T-cell (primary cell): ENCODE data around the gene BAIAP2. TPM values are rescaled to one million over a fixed set of nuclear protein-coding genes. Genes with fewer than 3 reads are reported as not detected.
"Not testable (repeated sequence)": the region's sequence is repeated elsewhere in the genome, so short reads cannot be mapped to it uniquely, and the experiment has no call there.

Experiments used
- ATAC-seq, 4 experiments: fragments of 200-7000 bp in 3 of 4; fragments of 150-1000 bp in 1 of 4; cut with Tn5 transposase; replicated peaks in 1 of 4; 1 replicate in 3 of 4; 2 replicates in 1 of 4; pipeline ENCODE4 v1.10.0; 2021; ENCODE audit warnings: moderate library complexity in 3 of 4, mild to moderate bottlenecking in 2 of 4, moderate number of reproducible peaks in 1 of 4
- CTCF ChIA-PET, 2 donors: fragments of 300-600 bp; sonication (Branson Sonifier 250); formaldehyde crosslinking; loops; one replicate each; lab custom pipeline; 2022; ENCODE audit warnings: antibody characterized with exemption in 2 of 2; lab: Charles Lee
- POLR2A ChIA-PET, 2 donors: fragments of 300-600 bp; sonication (Branson Sonifier 250); formaldehyde crosslinking; loops; one replicate each; lab custom pipeline; 2022; ENCODE audit warnings: antibody characterized with exemption in 2 of 2; lab: Charles Lee
- DNase-seq, 35 experiments: peaks; one replicate each; pipeline versions ENCODE4 v3.0.0 to v3.0.0-alpha.2; 2013 to 2023
- H3K27ac ChIP-seq: one replicate; pipeline ENCODE4 v1.5.1; 2013; ENCODE audit warnings: low read length
- H3K27me3 ChIP-seq, 2 experiments: replicated peaks in 1 of 2; 1 replicate in 1 of 2; 2 replicates in 1 of 2; pipeline versions ENCODE4 v1.6.1 to v1.7.0; 2013; ENCODE audit warnings: low read length in 1 of 2, mixed read lengths in 1 of 2; ENCODE audit not compliant: control insufficient read depth in 2 of 2, insufficient read depth in 2 of 2; ENCODE audit errors: extremely low read depth in 1 of 2
- H3K36me3 ChIP-seq, 2 donors: 1 replicate in 1 of 2; 2 replicates in 1 of 2; pipeline versions ENCODE4 v1.6.1 to v1.7.0; 2013; ENCODE audit warnings: low read length in 1 of 2; ENCODE audit not compliant: control insufficient read depth in 2 of 2, insufficient read depth in 1 of 2; ENCODE audit errors: extremely low read depth in 1 of 2
- H3K4me1 ChIP-seq, 2 experiments: 1 replicate in 1 of 2; 2 replicates in 1 of 2; pipeline versions ENCODE4 v1.6.1 to v1.7.0; 2013; ENCODE audit warnings: low read length in 2 of 2, mixed read lengths in 1 of 2; ENCODE audit not compliant: insufficient read depth in 2 of 2, control insufficient read depth in 1 of 2; ENCODE audit errors: extremely low read depth in 1 of 2
- H3K4me3 ChIP-seq, 2 donors: 1 replicate in 1 of 2; 2 replicates in 1 of 2; pipeline versions ENCODE4 v1.5.1 to v1.7.0; 2013; ENCODE audit warnings: mild to moderate bottlenecking in 2 of 2, low read length in 1 of 2, moderate library complexity in 1 of 2; ENCODE audit not compliant: control insufficient read depth in 1 of 2; ENCODE audit errors: extremely low read depth in 1 of 2
- H3K9me3 ChIP-seq: 2 replicates; pipeline ENCODE4 v1.7.0; 2013
- H3K27ac Mint-ChIP-seq, 2 donors: one replicate each; pipeline ENCODE4 v1.8.0; 2020 to 2021; ENCODE audit warnings: mild to moderate bottlenecking in 2 of 2, mixed read lengths in 2 of 2
- H3K27me3 Mint-ChIP-seq, 2 donors: one replicate each; pipeline ENCODE4 v1.8.0; 2021 to 2022; ENCODE audit warnings: mixed read lengths in 2 of 2
- H3K36me3 Mint-ChIP-seq: one replicate; pipeline ENCODE4 v1.8.0; 2021; ENCODE audit warnings: mixed read lengths
- H3K4me1 Mint-ChIP-seq, 3 donors: one replicate each; pipeline ENCODE4 v1.8.0; 2020 to 2022; ENCODE audit warnings: mixed read lengths in 3 of 3, mild to moderate bottlenecking in 1 of 3
- H3K4me3 Mint-ChIP-seq, 3 donors: one replicate each; pipeline ENCODE4 v1.8.0; 2020 to 2022; ENCODE audit warnings: mild to moderate bottlenecking in 3 of 3, mixed read lengths in 3 of 3, moderate library complexity in 3 of 3
- H3K9me3 Mint-ChIP-seq, 3 donors: one replicate each; pipeline ENCODE4 v1.8.0; 2020 to 2022; ENCODE audit warnings: mixed read lengths in 3 of 3
- WGBS: methylation state at CpG from one replicate; pipeline ENCODE4 v1.1.5; 2013; ENCODE audit warnings: missing lambda C conversion rate; ENCODE audit not compliant: insufficient coverage; 5-methylcytosine and 5-hydroxymethylcytosine counted together
- total RNA-seq, 35 experiments: library from RNA in 6 of 35; stranded (reverse) in 6 of 35; fragments of 120-200 nt in 1 of 35; gene quantifications; one replicate each; pipeline versions ENCODE4 v1.2.1 to v1.2.4 and lab custom pipeline; 2013 to 2026

Gene BAIAP2
- total RNA-seq, 5 donors from 2014 or later (not counting 1 experiment from before 2014, with no cell fraction given) = 6.3 to 12.0 (median 10.1) TPM

- Histone ChIP-seq H3K36me3 (no peaks in the 10 kb centered on the region), H3K4me3 (no peak overlapping the region), H3K9me3 (no peaks in the 10 kb centered on the region), H3K27me3 (peaks cover 0 to 76% of the 10 kb centered on the region in 2 experiments), H3K27ac (no peak overlapping the region), H3K4me1 (peaks cover 0 to 13% of the 10 kb centered on the region in 2 experiments)
- WGBS = 19% methylated on average over 12 of the region's 12 CpGs
- CTCF ChIA-PET = no interaction called here
- Mint-ChIP-seq H3K4me3 (no peak overlapping the region), H3K27ac (no peak overlapping the region), H3K36me3 (no peaks in the 10 kb centered on the region), H3K27me3 (peaks cover 10 to 22% of the 10 kb centered on the region in 2 donors), H3K4me1 (peaks cover 7 to 12% (median 9%) of the 10 kb centered on the region in 3 donors), H3K9me3 (peaks cover 0 to 2% (median 0%) of the 10 kb centered on the region in 3 donors)
- ATAC-seq = no peak
- POLR2A ChIA-PET = interaction anchor here in 1 of 2 donors (0.7 kb wide), 1 partner anchor 9 kb away, joined by 6 read pairs; no protein-coding TSS in a partner anchor
- DNase-seq = no peak
Observed at GRCh38 chr17:81028506-81028858, 6.5 kb upstream of the BAIAP2 start.

GRCh38 chr17:81029859-81030258 is 5.1 kb upstream of the BAIAP2 start:
- H3K36me3 ChIP-seq = no peaks in the 10 kb centered on the region
- Mint-ChIP-seq H3K27me3 (peaks cover 10 to 26% of the 10 kb centered on the region in 2 donors), H3K4me1 (peaks cover 10 to 15% (median 13%) of the 10 kb centered on the region in 3 donors), H3K27ac (no peak overlapping the region), H3K4me3 (no peak overlapping the region), H3K9me3 (peaks cover 0 to 2% (median 0%) of the 10 kb centered on the region in 3 donors), H3K36me3 (no peaks in the 10 kb centered on the region)
- H3K9me3 ChIP-seq = no peaks in the 10 kb centered on the region
- 86% methylated on average over 9 of the region's 11 CpGs for WGBS
- CTCF ChIA-PET = no interaction called here
- POLR2A ChIA-PET = no interaction called here
- H3K4me3 ChIP-seq = no peak overlapping the region
- ATAC-seq (no peak), DNase-seq (no peak)
- H3K27ac ChIP-seq = no peak overlapping the region
- H3K27me3 ChIP-seq = peaks cover 0 to 80% of the 10 kb centered on the region in 2 experiments
- peaks cover 6 to 15% of the 10 kb centered on the region in 2 experiments for H3K4me1 ChIP-seq

- H3K9me3 ChIP-seq, H3K36me3 ChIP-seq, ATAC-seq, H3K4me3 Mint-ChIP-seq, POLR2A ChIA-PET, H3K27ac Mint-ChIP-seq, H3K27ac ChIP-seq, H3K9me3 Mint-ChIP-seq, CTCF ChIA-PET, H3K4me3 ChIP-seq, DNase-seq, H3K36me3 Mint-ChIP-seq: not testable (repeated sequence)
- H3K27me3 Mint-ChIP-seq = peaks cover 10 to 26% of the 10 kb centered on the region in 2 donors
- H3K4me1 ChIP-seq = peaks cover 6 to 15% of the 10 kb centered on the region in 2 experiments
- H3K27me3 ChIP-seq = peaks cover 0 to 76% of the 10 kb centered on the region in 2 experiments
- peaks cover 10 to 15% (median 14%) of the 10 kb centered on the region in 3 donors for H3K4me1 Mint-ChIP-seq
- WGBS = 90% methylated on average over 7 of the region's 9 CpGs
Observed at GRCh38 chr17:81030312-81030711, 4.6 kb upstream of the BAIAP2 start.

- Histone ChIP-seq H3K36me3 (no peaks in the 10 kb centered on the region), H3K27ac (no peak overlapping the region), H3K4me3 (no peak overlapping the region), H3K27me3 (peaks cover 0 to 76% of the 10 kb centered on the region in 2 experiments), H3K4me1 (peaks cover 6 to 19% of the 10 kb centered on the region in 2 experiments), H3K9me3 (no peaks in the 10 kb centered on the region)
- no peaks in the 10 kb centered on the region for H3K36me3 Mint-ChIP-seq
- WGBS = 76% methylated on average over 32 of the region's 32 CpGs
- H3K27ac Mint-ChIP-seq = no peak overlapping the region
- DNase-seq (no peak), ATAC-seq (no peak)
- no peak overlapping the region for H3K4me3 Mint-ChIP-seq
- CTCF ChIA-PET = no interaction called here
- H3K4me1 Mint-ChIP-seq = peaks cover 13 to 18% (median 18%) of the 10 kb centered on the region in 3 donors
- peaks cover 0 to 2% (median 0%) of the 10 kb centered on the region in 3 donors for H3K9me3 Mint-ChIP-seq
- POLR2A ChIA-PET = no interaction called here
- peaks cover 10 to 26% of the 10 kb centered on the region in 2 donors for H3K27me3 Mint-ChIP-seq
Observed at GRCh38 chr17:81030741-81031565, 4.0 kb upstream of the BAIAP2 start.

- Mint-ChIP-seq H3K9me3 (peaks cover 0 to 1% (median 0%) of the 10 kb centered on the region in 3 donors), H3K4me1 (peaks cover 20 to 27% (median 25%) of the 10 kb centered on the region in 3 donors), H3K27ac (no peak overlapping the region), H3K4me3 (no peak overlapping the region), H3K27me3 (peaks cover 3 to 19% of the 10 kb centered on the region in 2 donors), H3K36me3 (no peaks in the 10 kb centered on the region)
- peaks cover 6 to 25% of the 10 kb centered on the region in 2 experiments for H3K4me1 ChIP-seq
- H3K9me3 ChIP-seq = no peaks in the 10 kb centered on the region
- H3K4me3 ChIP-seq = no peak overlapping the region
- no peak overlapping the region for H3K27ac ChIP-seq
- ChIA-PET POLR2A (no interaction called here), CTCF (no interaction called here)
- H3K27me3 ChIP-seq = peaks cover 0 to 75% of the 10 kb centered on the region in 2 experiments
- WGBS = 82% methylated on average over 22 of the region's 41 CpGs
- DNase-seq (no peak), ATAC-seq (no peak)
- no peaks in the 10 kb centered on the region for H3K36me3 ChIP-seq
Observed at GRCh38 chr17:81031566-81032550, 3.1 kb upstream of the BAIAP2 start.
